ENCODE results near the gene HTR4.

Gene HTR4

DNA sequence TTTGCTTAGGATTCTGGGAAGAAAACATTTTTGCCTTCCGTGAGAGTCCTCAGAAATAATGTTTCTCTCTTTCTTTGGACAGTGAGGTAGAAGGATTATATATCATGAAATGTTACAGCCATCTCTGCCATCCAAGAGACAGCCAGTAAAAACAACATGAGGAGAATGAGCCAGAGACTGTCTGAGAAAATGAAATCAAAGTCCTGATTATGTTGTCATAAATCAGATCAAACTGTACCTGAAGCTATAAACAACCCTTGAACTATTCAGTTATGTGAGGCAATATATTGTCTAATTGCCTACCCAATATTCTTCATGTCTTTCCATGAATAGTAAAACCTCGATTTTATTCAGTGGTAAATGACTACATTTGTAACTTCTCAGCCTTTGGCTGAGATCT is 9.2 kb upstream of the HTR4 start:
- no peak for DNase-seq

- DNase-seq = no peak
These were observed 6.0 kb upstream of the HTR4 start for GRCh38 chr5:148660346-148660660.

DNA sequence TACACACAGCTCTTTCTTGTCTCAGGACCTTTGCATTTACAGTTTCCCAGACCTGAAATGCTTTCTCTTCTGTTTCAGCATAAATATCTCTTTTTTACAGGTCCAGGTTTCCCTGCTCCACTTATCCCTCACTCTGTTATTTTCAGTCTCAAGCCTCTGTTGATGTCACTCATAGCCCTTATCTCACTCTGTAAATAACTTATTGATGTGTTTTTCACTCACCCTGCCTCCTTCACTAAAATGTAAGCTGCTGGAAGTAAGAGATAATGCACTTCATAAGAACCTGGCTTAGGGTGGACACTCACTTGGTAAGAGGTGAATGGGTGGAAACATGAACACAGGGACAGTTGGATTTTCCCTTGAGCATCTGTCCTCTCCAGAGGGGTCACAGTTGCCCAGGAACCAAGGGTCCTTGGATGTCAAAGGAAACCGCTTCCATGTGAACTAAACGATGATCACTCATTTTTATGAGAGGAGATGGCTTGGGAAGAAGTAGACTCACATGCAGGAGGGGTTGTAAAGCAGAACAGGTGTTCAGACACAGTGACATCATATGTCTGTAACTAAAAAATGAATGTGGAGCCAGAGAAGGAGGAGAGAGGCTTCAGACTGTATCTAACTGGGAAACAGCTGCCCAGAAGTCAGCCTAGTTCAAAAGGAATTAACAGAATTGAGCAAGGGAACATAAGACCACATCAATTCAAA is 5.5 kb upstream of the HTR4 start:
- DNase-seq = no peak

DNA sequence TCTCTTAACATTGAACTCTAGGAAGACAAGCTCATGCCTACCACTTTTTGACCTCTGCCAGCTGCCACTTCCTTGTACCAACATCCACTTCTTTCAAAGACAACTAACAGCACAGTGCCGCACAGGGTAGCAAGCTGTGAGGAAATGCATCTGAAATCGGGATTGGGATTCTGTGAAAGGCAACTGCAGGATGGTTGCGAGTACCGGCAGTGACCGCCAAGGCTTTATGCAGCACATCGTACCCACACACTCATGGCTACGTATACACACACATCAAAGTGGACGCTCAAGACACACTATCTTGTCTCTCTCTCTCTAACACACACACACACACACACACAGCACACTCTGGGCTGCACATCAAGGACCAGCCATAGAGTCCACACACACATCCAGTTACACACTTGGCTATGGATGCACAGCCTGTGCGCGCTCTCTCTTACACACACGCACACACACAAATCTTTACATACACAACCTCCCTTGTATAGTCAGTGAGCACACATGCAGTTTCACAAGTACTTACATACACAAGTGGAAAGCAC is 964 bp downstream of the HTR4 start:
- DNase-seq = no peak

DNA sequence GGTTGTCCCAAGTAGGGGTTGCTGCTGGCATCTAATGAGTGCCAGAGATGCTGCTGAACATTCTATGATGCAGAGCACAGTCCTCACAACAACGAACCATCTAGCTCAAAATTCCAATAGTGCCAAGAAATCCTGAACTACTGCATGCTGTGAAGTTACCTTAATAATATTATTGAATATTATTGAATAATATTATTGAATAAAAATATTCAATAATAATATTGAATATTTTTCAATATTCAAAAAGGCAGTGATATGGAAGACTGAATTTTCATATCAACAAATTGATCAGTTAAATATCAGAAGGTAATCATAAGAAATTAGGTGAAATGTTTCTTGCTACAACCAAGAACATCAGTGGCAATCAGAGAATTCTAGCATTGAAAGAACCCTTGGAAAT is 2.8 kb downstream of the HTR4 start:
- no peak for DNase-seq

- DNase-seq = no peak
These were observed 8.8 kb downstream of the HTR4 start for GRCh38 chr5:148645527-148645926.

GRCh38 chr5:148641735-148642134 is 12.6 kb downstream of the HTR4 start:
- DNase-seq = no peak

GRCh38 chr5:148640471-148640870 is 13.9 kb downstream of the HTR4 start:
- no peak for DNase-seq

DNA sequence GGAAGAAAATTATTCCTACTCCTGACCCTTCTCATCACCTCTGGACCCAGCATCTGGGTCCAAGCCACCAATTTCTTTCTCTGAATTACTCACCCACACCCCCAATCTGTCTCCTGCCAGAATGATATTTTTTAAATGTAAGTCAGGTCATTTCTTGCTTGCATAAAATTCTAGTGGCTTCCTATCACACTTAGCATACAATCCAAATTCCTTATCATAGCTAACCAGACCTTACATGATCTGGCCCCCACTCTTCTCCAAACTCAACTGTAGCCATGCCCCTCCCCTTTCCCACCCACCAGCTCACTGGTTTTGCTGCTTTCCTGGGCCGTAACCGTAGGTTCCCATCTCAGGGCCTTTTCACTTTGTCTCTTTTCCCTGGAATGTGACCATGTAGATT is 15.2 kb downstream of the HTR4 start:
- no peak for DNase-seq

- DNase-seq = no peak
These were observed 18.0 kb downstream of the HTR4 start for GRCh38 chr5:148636353-148636752.

- no peak for DNase-seq
These were observed 18.8 kb downstream of the HTR4 start for GRCh38 chr5:148635321-148636083.

- DNase-seq = no peak
These were observed 21.3 kb downstream of the HTR4 start for GRCh38 chr5:148633067-148633377.

DNA sequence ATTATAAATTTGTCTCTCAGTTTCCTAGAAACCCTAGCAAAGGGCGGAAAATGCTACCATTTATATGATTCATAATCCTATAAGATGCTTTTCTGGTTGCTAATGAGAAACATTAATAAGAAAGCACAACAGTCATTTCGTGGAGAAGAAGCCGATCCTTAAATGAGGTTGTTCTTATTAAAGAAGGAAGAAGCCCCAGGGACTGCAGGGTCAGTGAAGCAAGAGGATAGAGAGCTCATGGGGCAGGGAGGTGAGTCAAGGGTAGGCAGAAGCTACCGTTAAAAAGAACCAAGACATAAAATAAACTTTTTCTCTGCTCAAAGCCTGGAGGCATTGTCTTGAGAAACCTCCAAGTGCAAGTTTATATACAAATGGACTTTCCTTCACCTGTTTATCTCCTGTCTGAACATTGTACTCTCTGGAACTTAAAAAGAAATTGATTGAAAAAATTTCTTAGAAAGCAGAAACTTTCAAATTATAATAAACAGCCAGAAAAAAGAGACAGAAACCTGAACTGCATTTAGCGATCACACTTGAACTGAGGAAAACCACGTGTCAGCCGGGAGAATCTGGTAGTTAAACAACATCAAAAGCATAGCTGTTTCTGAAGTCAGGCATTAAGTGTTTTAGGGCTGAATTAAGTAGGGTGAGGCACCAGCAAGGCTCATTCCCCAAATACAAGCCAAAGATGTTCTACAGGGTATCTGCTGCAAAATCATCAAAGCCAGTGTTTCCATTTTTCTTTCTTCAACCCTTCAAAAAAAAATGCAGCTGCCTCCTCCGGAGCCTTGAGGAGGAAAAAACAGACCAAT is 21.9 kb downstream of the HTR4 start:
- DNase-seq = no peak

GRCh38 chr5:148626986-148627385 is 27.3 kb downstream of the HTR4 start:
- no peak for DNase-seq

- DNase-seq = no peak
These were observed 28.2 kb downstream of the HTR4 start for GRCh38 chr5:148626081-148626613.

GRCh38 chr5:148625250-148625649 is 29.1 kb downstream of the HTR4 start:
- no peak for DNase-seq

GRCh38 chr5:148623741-148624140 is 30.6 kb downstream of the HTR4 start:
- DNase-seq = no peak

DNA sequence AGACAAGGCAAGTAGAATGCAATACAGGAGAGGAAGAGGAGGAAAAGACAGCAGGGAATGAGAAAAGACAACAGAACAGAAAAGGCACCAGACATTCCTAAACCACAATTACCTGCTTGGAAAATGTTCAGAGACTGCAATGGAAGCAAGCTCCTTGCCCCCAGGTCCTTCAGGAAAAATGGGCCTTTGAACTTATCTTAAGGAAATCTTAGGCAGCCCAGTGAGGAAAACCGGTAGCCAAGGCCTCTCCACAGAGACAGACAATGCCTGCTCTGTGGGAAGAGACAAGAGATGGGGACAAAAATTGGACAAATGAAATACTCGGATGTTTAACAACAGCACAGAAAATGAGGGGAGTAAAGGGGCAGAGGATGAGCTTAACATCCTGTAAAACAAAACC is 31.2 kb downstream of the HTR4 start:
- no peak for DNase-seq

GRCh38 chr5:148620696-148621095 is 33.6 kb downstream of the HTR4 start:
- no peak for DNase-seq

DNA sequence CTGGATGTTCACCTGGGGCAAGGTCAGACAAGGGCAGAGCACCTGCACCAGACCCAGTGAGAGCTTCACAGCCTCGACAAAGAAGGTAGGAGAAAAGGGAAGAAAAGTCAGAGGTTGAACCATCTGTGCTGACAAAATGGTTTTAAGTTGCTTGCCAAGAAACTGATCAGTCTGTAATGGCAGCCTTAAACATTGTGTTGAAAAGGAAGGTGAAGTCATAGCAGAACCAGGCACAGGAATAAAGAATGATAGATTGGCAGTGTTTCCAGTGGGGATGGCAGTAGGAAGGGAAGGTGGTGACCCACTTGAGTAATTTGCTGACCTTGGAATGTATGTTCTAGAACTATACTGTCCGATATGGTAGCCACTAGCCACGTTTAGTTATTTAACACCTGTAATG is 34.2 kb downstream of the HTR4 start:
- DNase-seq = no peak

- no peak for DNase-seq
These were observed 34.8 kb downstream of the HTR4 start for GRCh38 chr5:148619484-148619883.

DNA sequence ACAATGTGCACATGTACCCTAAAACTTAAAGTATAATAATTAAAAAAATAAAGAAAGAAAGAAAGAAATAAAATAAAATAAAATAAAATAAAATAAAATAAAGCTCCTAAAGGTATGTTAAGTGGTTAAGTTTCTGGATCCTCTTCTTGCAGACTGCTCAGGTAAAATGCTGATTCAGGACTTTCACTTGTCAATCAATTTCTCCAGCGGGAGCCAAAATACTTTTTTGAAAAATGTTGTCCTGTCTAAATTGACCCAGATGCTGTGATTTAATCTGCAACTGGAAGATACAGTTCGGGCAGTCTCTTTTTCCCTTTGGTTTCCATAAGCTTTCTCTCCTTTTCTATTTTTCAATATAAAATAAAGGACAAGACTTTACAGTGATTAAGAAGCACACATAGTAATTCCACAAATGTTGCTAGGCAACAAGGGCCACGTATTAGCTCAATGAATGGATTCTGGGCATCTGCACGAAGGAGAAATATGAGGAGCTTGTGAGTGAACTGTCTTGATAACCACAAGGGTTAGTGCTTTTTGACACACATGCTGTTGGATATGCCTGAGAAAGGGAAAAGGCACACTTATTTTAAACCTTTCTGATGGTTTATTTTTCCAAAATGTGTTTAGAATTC is 38.6 kb downstream of the HTR4 start:
- no peak for DNase-seq

GRCh38 chr5:148607406-148607805 is 46.9 kb downstream of the HTR4 start:
- DNase-seq = no peak

Measured in COR-L47 (cell line).